Measurements from ENCODE around the gene FILIP1L.

FILIP1L gene

DNA sequence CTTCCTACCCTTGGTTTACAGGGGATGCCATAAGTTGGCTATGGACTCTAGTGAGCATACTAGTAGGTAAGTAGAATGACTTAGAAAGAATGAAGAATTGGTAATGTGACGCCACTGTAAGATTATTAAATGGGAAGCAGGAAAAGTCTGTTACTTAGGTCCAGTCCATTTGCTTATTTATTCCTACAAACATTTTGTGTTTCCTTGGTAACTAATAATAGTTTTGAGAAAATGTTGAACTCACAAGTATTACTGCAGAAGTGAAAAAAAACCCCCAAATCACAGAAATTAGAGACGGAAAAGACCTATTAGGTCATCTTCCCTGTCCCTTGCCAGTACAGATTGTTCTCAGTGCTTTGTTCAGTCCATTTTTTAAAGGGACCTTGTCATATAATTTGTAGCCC is 233.2 kb downstream of the FILIP1L start:
- no peak for TF ChIP-seq ZFX (IDR thresholded peaks at IDR 0.05)
- no peak for TF ChIP-seq CTCF (conservative IDR thresholded peaks at IDR 0.05)
- no peak overlapping the region for H3K27ac ChIP-seq

DNA sequence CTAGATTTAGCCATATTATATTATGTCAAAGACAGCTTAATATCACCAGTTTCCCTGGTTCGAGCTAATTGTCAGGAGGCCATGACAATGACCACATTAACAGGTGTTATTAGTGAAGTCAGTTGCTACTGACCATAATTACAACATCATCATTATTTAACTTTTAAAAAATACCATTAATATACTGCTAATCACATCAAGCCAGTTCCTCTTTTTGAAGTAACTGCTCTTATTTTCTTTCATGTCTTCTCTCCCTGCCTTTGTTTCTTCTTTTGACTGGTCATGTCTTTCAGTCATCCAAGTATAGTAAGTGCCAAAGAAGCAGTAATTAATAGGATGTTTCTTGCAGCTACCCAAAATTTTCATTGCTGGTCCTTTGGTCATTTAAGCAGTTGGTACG is 235.0 kb downstream of the FILIP1L start:
- H3K27ac ChIP-seq: no peak overlapping the region
- no peak for TF ChIP-seq ZFX (IDR thresholded peaks at IDR 0.05)
- no peak for TF ChIP-seq CTCF (conservative IDR thresholded peaks at IDR 0.05)

GRCh38 chr3:99878005-99878404 is 236.3 kb downstream of the FILIP1L start:
- no peak for TF ChIP-seq ZFX (IDR thresholded peaks at IDR 0.05)
- no peak for TF ChIP-seq CTCF (conservative IDR thresholded peaks at IDR 0.05)
- H3K27ac ChIP-seq: no peak overlapping the region

GRCh38 chr3:99877031-99877579 is 237.2 kb downstream of the FILIP1L start:
- no peak overlapping the region for H3K27ac ChIP-seq
- no peak for TF ChIP-seq CTCF (conservative IDR thresholded peaks at IDR 0.05)
- TF ChIP-seq ZFX (IDR thresholded peaks at IDR 0.05): no peak

DNA sequence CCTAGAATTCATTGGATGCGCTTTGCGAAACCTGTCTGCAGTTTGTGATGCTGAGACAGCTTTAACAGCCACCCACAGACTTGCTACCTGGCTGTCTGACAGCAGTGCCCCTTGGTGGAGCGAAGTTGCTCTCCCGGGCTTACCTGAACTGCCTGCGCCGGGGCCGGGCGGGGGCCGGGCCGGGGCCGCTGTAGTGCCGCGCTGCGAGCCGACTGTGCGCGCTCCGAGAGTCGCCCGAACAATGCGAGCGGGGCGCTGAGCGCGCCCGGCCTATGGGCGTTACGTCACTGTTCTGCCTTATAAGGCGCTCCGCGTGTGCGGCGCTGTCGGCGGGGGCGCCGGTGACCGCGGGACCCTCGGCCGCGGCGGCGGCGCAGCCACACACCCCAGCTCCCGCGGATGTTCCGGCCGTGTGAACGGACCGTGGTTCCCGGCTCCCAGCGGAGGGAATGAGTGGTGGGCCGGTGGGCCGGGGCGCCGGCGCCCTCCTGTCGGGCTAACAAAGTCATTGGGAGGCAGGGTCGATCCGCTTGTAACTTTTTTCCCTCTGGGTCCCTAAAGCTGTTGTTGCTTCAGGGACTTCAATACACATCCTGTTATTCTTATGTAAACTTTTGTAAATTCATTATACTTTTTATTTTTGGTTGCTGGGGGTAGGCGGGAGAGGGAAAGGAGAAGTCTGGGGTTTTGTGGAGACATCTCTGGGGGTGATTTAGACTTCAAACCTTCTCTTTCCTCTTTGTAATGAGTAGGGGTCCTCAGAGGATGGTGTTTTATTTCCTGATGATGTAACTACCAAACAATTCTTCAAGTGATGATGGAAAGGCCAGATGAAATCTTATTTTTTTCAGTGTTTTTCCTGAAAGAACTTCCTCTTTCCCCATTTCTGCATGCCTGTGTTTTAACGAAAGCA is 238.1 kb downstream of the FILIP1L start:
- TF ChIP-seq ZFX (IDR thresholded peaks at IDR 0.05) (no peak), CTCF (conservative IDR thresholded peaks at IDR 0.05) (no peak)
- no peak overlapping the region for H3K27ac ChIP-seq

GRCh38 chr3:99875581-99875928 is 238.7 kb downstream of the FILIP1L start:
- no peak for TF ChIP-seq ZFX (IDR thresholded peaks at IDR 0.05)
- no peak for TF ChIP-seq CTCF (conservative IDR thresholded peaks at IDR 0.05)
- H3K27ac ChIP-seq: no peak overlapping the region

DNA sequence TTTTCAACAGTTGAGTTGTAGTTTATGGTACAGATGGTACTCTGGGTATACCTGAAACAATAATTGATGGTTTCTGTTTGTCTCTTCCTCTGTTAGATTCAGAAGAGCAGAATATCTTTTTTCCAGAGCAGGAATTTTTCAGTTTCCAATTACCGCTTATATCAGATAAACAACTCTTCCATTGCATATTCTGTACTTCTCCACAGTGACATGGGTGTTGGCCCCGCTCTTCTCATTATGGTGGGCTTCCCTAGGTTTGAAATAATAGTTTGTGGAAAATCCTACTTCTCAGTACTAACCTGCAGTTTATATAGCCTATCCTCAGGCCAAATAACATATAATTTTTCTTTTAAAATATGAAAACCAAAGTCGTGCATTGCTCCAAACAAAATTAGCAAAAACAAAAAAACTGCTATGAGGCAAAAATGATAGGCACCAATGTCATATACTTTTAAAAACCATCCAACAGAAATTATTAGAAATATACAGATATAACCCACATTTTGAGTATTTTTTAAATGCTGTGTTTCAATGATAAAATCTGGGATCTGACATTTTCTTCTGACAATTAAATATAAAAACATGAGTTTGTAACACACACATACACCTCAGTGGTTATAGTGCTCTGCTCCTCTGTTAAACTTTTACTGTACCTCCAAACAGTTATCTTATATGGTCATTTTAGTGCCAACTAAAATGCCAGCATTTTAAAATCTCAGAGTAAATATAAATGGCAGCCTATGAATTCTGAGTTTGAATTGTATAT is 239.9 kb downstream of the FILIP1L start:
- H3K27ac ChIP-seq: no peak overlapping the region
- TF ChIP-seq ZFX (IDR thresholded peaks at IDR 0.05) (no peak), CTCF (conservative IDR thresholded peaks at IDR 0.05) (no peak)
